ENCODE measurements around the gene DGKI. TPM values are rescaled to one million over a fixed set of nuclear protein-coding genes. Genes with fewer than 3 reads are reported as not detected.

Gene DGKI
- total and polyA plus RNA-seq, 2 experiments from 2014 or later, result 0.16 to 1.0 TPM

DNA sequence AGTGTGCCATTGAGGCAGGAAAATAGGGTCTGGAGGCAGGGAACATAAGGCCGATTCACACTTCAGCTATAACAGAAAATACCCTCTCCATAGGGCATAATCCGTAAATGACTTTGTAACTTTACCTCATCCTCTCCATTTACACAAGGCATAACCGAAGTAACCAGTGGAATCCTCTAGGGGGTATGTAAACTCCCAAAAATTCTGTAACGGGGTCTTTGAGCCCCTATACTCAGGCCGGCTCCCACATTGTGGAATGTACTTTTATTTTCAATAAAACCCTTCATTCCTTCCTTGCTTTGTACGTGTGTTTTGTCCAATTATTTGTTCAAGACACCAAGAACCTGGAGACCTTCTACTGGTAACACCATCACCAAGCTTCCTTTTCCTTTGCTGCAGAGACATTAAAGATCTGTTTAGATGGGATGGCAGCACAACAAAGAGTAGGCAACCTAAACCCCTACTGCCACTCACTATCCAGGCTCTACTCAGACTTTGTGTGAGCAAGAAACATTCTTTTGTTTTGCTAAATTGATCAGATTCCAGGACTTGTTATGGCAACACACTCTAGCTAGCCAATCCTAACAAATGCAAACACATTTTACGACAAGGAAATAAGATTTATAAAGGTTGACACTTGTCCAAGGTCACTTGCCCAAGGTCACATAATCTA lies 99.3 kb downstream of the DGKI start:
- Histone ChIP-seq H3F3A (replicated peaks; ENCODE audit: low read depth) (no peaks in the 10 kb centered on the region), H2AFZ (no peak overlapping the region), H4K20me1 (replicated peaks; ENCODE audit: insufficient read depth) (no peaks in the 10 kb centered on the region), H3K27ac (ENCODE audit: low read depth) (peak overlapping the region; percentile 64), H3K4me3 (no peak overlapping the region), H3K79me2 (replicated peaks; ENCODE audit: insufficient read depth) (no peaks in the 10 kb centered on the region), H3K4me2 (peak overlapping the region; percentile 28; the same call in 1 of the 2 replicates), H3K4me1 (ENCODE audit: insufficient read depth) (peaks cover 25% of the 10 kb centered on the region), H3K27me3 (ENCODE audit: insufficient read depth) (no peaks in the 10 kb centered on the region), H3K36me3 (ENCODE audit: insufficient read depth) (no peaks in the 10 kb centered on the region), H3K9me2 (ENCODE audit: insufficient read depth) (peaks cover 8% of the 10 kb centered on the region; the same call in 1 of the 2 replicates)
- peaks cover 23% of the 10 kb centered on the region for H3K36me3 Mint-ChIP-seq (ENCODE audit: low read depth)
- H3K27me3 Mint-ChIP-seq (ENCODE audit: insufficient read depth, low read depth, poor library complexity), result peaks cover 10% of the 10 kb centered on the region
- H3K27ac Mint-ChIP-seq, result peak overlapping the region; percentile 87
- H3K4me3 Mint-ChIP-seq, result peak overlapping the region; percentile 21; the same call in 1 of the 3 replicates
- TF ChIP-seq ZNF462 (CRISPR knock-in tag; IDR thresholded peaks at IDR 0.05), result peak; percentile 88
- TF ChIP-seq ZNF114 (CRISPR knock-in tag; IDR thresholded peaks at IDR 0.05), result no peak
- TF ChIP-seq STAT1 (IDR thresholded peaks at IDR 0.05; ENCODE audit: unreplicated experiment), result no peak
- TF ChIP-seq, protein P1, sequence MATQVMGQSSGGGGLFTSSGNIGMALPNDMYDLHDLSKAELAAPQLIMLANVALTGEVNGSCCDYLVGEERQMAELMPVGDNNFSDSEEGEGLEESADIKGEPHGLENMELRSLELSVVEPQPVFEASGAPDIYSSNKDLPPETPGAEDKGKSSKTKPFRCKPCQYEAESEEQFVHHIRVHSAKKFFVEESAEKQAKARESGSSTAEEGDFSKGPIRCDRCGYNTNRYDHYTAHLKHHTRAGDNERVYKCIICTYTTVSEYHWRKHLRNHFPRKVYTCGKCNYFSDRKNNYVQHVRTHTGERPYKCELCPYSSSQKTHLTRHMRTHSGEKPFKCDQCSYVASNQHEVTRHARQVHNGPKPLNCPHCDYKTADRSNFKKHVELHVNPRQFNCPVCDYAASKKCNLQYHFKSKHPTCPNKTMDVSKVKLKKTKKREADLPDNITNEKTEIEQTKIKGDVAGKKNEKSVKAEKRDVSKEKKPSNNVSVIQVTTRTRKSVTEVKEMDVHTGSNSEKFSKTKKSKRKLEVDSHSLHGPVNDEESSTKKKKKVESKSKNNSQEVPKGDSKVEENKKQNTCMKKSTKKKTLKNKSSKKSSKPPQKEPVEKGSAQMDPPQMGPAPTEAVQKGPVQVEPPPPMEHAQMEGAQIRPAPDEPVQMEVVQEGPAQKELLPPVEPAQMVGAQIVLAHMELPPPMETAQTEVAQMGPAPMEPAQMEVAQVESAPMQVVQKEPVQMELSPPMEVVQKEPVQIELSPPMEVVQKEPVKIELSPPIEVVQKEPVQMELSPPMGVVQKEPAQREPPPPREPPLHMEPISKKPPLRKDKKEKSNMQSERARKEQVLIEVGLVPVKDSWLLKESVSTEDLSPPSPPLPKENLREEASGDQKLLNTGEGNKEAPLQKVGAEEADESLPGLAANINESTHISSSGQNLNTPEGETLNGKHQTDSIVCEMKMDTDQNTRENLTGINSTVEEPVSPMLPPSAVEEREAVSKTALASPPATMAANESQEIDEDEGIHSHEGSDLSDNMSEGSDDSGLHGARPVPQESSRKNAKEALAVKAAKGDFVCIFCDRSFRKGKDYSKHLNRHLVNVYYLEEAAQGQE (IDR thresholded peaks at IDR 0.05; ENCODE audit: unreplicated experiment), result no peak
- peak; percentile 66; the same call in 1 of the 2 replicates for TF ChIP-seq NANOG (IDR thresholded peaks at IDR 0.05; ENCODE audit: borderline replicate concordance)
- no peak for TF ChIP-seq EZH2phosphoT487 (IDR thresholded peaks at IDR 0.05; ENCODE audit: unreplicated experiment)
- TF ChIP-seq JUNB (IDR thresholded peaks at IDR 0.05; ENCODE audit: unreplicated experiment), result no peak
- TF ChIP-seq CTCF (conservative IDR thresholded peaks at IDR 0.05; ENCODE audit: low read depth in 2 of 2), result peak in 1 of 2 experiments; percentile 63; a peak in 2 of 4 replicates
- TF ChIP-seq EZH2 (IDR thresholded peaks at IDR 0.05; ENCODE audit: low read depth, unreplicated experiment), result no peak
- ATAC-seq (peak; percentile 98), DNase-seq (ENCODE audit: low spot score) (peak; percentile 80)
- peaks cover 11% of the 10 kb centered on the region for H3K9me3 Mint-ChIP-seq
- peaks cover 37% of the 10 kb centered on the region for H3K4me1 Mint-ChIP-seq

Measured in GM23338 (cell line).